Suprapubic skin (tissue), 3 donors: ENCODE measurements around the gene HRG.

Source experiments
- CTCF ChIP-seq, 2 donors: fragments of 200-600 bp in 1 of 2; fragments of 450-650 bp in 1 of 2; sonication (generic) in 1 of 2; IDR thresholded peaks; one replicate each; pipeline ENCODE4 v1.5.1; 2016 to 2019; ENCODE audit warnings: antibody characterized with exemption in 2 of 2, mild to moderate bottlenecking in 1 of 2, moderate library complexity in 1 of 2
- POLR2A ChIP-seq, 2 donors: fragments of 450-650 bp; IDR thresholded peaks; one replicate each; pipeline ENCODE4 v1.6.1; 2017; ENCODE audit warnings: antibody characterized with exemption in 2 of 2, mild to moderate bottlenecking in 2 of 2, moderate library complexity in 2 of 2

GRCh38 chr3:186630950-186631641 is 34.7 kb upstream of the HRG start:
- TF ChIP-seq POLR2A (IDR thresholded peaks at IDR 0.05) (no peak), CTCF (IDR thresholded peaks at IDR 0.05) (no peak)
